H9 (cell line): ENCODE measurements around the gene AP1S3. TPM values are rescaled to one million over a fixed set of nuclear protein-coding genes. Genes with fewer than 3 reads are reported as not detected.

ENCODE experiments used
- DNase-seq: peaks from one replicate; pipeline ENCODE4 v3.0.0-alpha.2; 2017
- H2AFZ ChIP-seq: one replicate; pipeline ENCODE4 v1.6.1; 2013; ENCODE audit warnings: mild to moderate bottlenecking, low read length, control low read depth, moderate library complexity
- H2AK5ac ChIP-seq: 2 replicates; pipeline ENCODE4 v1.6.1; 2013; ENCODE audit warnings: low read length, control low read depth, mixed read lengths; ENCODE audit not compliant: insufficient read length
- H2BK120ac ChIP-seq: one replicate; pipeline ENCODE4 v1.6.1; 2013; ENCODE audit warnings: low read depth, mild to moderate bottlenecking, low read length, control low read depth, inconsistent platforms; ENCODE audit not compliant: poor library complexity, severe bottlenecking
- H2BK12ac ChIP-seq: 2 replicates; pipeline ENCODE4 v1.6.1; 2013; ENCODE audit warnings: low read length, control low read depth, mixed read lengths, low read depth; ENCODE audit not compliant: insufficient read length
- H2BK15ac ChIP-seq: 2 replicates; pipeline ENCODE4 v1.6.1; 2013; ENCODE audit warnings: low read depth, low read length, control low read depth
- H2BK20ac ChIP-seq: one replicate; pipeline ENCODE4 v1.6.1; 2013; ENCODE audit warnings: low read depth, mild to moderate bottlenecking, low read length, control low read depth, inconsistent platforms; ENCODE audit not compliant: poor library complexity, severe bottlenecking
- H2BK5ac ChIP-seq: 2 replicates; pipeline ENCODE4 v1.6.1; 2013; ENCODE audit warnings: low read length, control low read depth, mixed read lengths; ENCODE audit not compliant: insufficient read length
- H3K14ac ChIP-seq: 2 replicates; pipeline ENCODE4 v1.6.1; 2013; ENCODE audit warnings: low read length, control low read depth; ENCODE audit not compliant: insufficient read depth
- H3K18ac ChIP-seq: 2 replicates; pipeline ENCODE4 v1.6.1; 2013; ENCODE audit warnings: low read depth, mild to moderate bottlenecking, mixed read lengths, low read length, control low read depth; ENCODE audit not compliant: insufficient read length
- H3K23ac ChIP-seq: 2 replicates; pipeline ENCODE4 v1.6.1; 2013; ENCODE audit warnings: low read length, control low read depth, mixed read lengths, low read depth; ENCODE audit not compliant: insufficient read length
- H3K23me2 ChIP-seq: 2 replicates; pipeline ENCODE4 v1.6.1; 2013; ENCODE audit warnings: low read depth, mild to moderate bottlenecking, mixed read lengths, low read length, control low read depth; ENCODE audit not compliant: insufficient read length, poor library complexity, severe bottlenecking
- H3K27ac ChIP-seq: 2 replicates; pipeline ENCODE4 v1.5.1; 2013; ENCODE audit warnings: low read length, control low read depth, mixed read lengths, low read depth; ENCODE audit not compliant: insufficient read length
- H3K27me3 ChIP-seq: 2 replicates; pipeline ENCODE4 v1.6.1; 2013; ENCODE audit warnings: low read length, control low read depth, inconsistent platforms; ENCODE audit not compliant: insufficient read depth
- H3K4ac ChIP-seq: 2 replicates; pipeline ENCODE4 v1.6.1; 2013; ENCODE audit warnings: low read depth, mild to moderate bottlenecking, control low read depth, inconsistent platforms, low read length, moderate library complexity
- H3K4me1 ChIP-seq: 2 replicates; pipeline ENCODE4 v1.6.1; 2013; ENCODE audit warnings: low read length, control low read depth, inconsistent platforms; ENCODE audit not compliant: insufficient read depth
- H3K4me2 ChIP-seq: 2 replicates; pipeline ENCODE4 v1.6.1; 2013; ENCODE audit warnings: low read length, control low read depth, mixed read lengths; ENCODE audit not compliant: insufficient read length, insufficient read depth
- H3K56ac ChIP-seq: 2 replicates; pipeline ENCODE4 v1.6.1; 2013; ENCODE audit warnings: low read depth, mild to moderate bottlenecking, mixed read lengths, low read length, control low read depth; ENCODE audit not compliant: insufficient read length
- H3K79me1 ChIP-seq: 2 replicates; pipeline ENCODE4 v1.6.1; 2013; ENCODE audit warnings: low read depth, mild to moderate bottlenecking, moderate library complexity, low read length, control low read depth, inconsistent platforms; ENCODE audit not compliant: insufficient read depth, poor library complexity, severe bottlenecking
- H3K79me2 ChIP-seq: 2 replicates; pipeline ENCODE4 v1.6.1; 2013; ENCODE audit warnings: low read length, control low read depth, inconsistent platforms; ENCODE audit not compliant: insufficient read depth
- H3K9ac ChIP-seq: 2 replicates; pipeline ENCODE4 v1.6.1; 2013; ENCODE audit warnings: low read length, control low read depth, mixed read lengths; ENCODE audit not compliant: insufficient read length; ENCODE audit errors: extremely low read depth
- H3K9me3 ChIP-seq: one replicate; pipeline ENCODE4 v1.6.1; 2013; ENCODE audit warnings: low read depth, low read length, inconsistent platforms; ENCODE audit not compliant: control insufficient read depth
- H3T11ph ChIP-seq: one replicate; pipeline ENCODE4 v1.6.1; 2013; ENCODE audit warnings: mild to moderate bottlenecking, low read length, control low read depth, inconsistent platforms
- H4K20me1 ChIP-seq: one replicate; pipeline ENCODE4 v1.6.1; 2013; ENCODE audit not compliant: control insufficient read depth, insufficient read length, insufficient read depth
- H4K5ac ChIP-seq: 2 replicates; pipeline ENCODE4 v1.6.1; 2013; ENCODE audit warnings: low read depth, mild to moderate bottlenecking, mixed read lengths, low read length, control low read depth; ENCODE audit not compliant: insufficient read length
- H4K8ac ChIP-seq: replicated peaks from 2 replicates; pipeline ENCODE4 v1.6.1; 2013; ENCODE audit warnings: low read length, control low read depth, mixed read lengths, low read depth; ENCODE audit not compliant: insufficient read length
- H4K91ac ChIP-seq: 2 replicates; pipeline ENCODE4 v1.6.1; 2013; ENCODE audit warnings: low read depth, mild to moderate bottlenecking, moderate library complexity, mixed read lengths, low read length, control low read depth; ENCODE audit not compliant: insufficient read length
- H3K27ac Mint-ChIP-seq, 3 experiments: 2 replicates in 2 of 3; 3 replicates in 1 of 3; pipeline ENCODE4 v1.8.0; 2020 to 2021; ENCODE audit warnings: mixed read lengths in 3 of 3, mild to moderate bottlenecking in 1 of 3, moderate library complexity in 1 of 3
- H3K27me3 Mint-ChIP-seq: 2 replicates; pipeline ENCODE4 v1.8.0; 2021; ENCODE audit warnings: low read depth, mild to moderate bottlenecking, moderate library complexity, mixed read lengths
- H3K36me3 Mint-ChIP-seq, 3 experiments: 2 replicates in 2 of 3; 3 replicates in 1 of 3; pipeline ENCODE4 v1.8.0; 2020 to 2021; ENCODE audit warnings: low read depth in 3 of 3, mixed read lengths in 3 of 3; ENCODE audit not compliant: insufficient read depth in 1 of 3
- H3K4me1 Mint-ChIP-seq, 2 experiments: 2 replicates each; pipeline ENCODE4 v1.8.0; 2020; ENCODE audit warnings: mixed read lengths in 2 of 2
- H3K4me3 Mint-ChIP-seq, 2 experiments: 2 replicates in 1 of 2; 3 replicates in 1 of 2; pipeline ENCODE4 v1.8.0; 2020 to 2021; ENCODE audit warnings: mild to moderate bottlenecking in 2 of 2, mixed read lengths in 2 of 2, moderate library complexity in 1 of 2
- H3K9me3 Mint-ChIP-seq, 2 experiments: 2 replicates in 1 of 2; 3 replicates in 1 of 2; pipeline ENCODE4 v1.8.0; 2020; ENCODE audit warnings: mild to moderate bottlenecking in 2 of 2, mixed read lengths in 2 of 2, moderate library complexity in 1 of 2
- WGBS: extraction: QIAGEN DNeasy Blood & Tissue Kit; methylation state at CpG from one replicate; pipeline ENCODE4 v1.1.7; 2013; ENCODE audit warnings: missing lambda C conversion rate, low lambda C conversion rate, mixed read lengths; ENCODE audit not compliant: insufficient read length; ENCODE audit errors: extremely low coverage; 5-methylcytosine and 5-hydroxymethylcytosine counted together
- total RNA-seq: library from RNA; stranded (reverse); gene quantifications from 2 replicates; pipeline ENCODE4 v1.2.1, GENCODE V29; 2021
- TF ChIP-seq, protein P1 (sequence below): fragments of 200-600 bp; sonication (generic); conservative IDR thresholded peaks from 3 replicates; pipeline ENCODE4 v1.8.0; 2021; ENCODE audit warnings: antibody characterized with exemption, mild to moderate bottlenecking

The AP1S3 gene
- total RNA-seq, 1 experiment from 2014 or later = 8.7 TPM

- Histone ChIP-seq H3K79me2 (no peaks in the 10 kb centered on the region), H3K27ac (no peak overlapping the region), H3T11ph (no peak overlapping the region), H3K27me3 (no peaks in the 10 kb centered on the region), H3K18ac (no peak overlapping the region), H3K9ac (no peak overlapping the region), H3K14ac (no peak overlapping the region), H3K9me3 (no peaks in the 10 kb centered on the region), H4K91ac (no peak overlapping the region), H2BK15ac (no peak overlapping the region), H3K4me2 (no peak overlapping the region), H4K8ac (no peak overlapping the region), H3K23ac (no peak overlapping the region), H3K79me1 (no peaks in the 10 kb centered on the region), H3K4ac (no peak overlapping the region), H4K20me1 (no peaks in the 10 kb centered on the region), H4K5ac (no peak overlapping the region), H2BK5ac (no peak overlapping the region), H2AFZ (no peak overlapping the region), H2AK5ac (no peak overlapping the region), H2BK20ac (no peak overlapping the region), H3K56ac (no peak overlapping the region), H2BK12ac (no peak overlapping the region), H3K23me2 (no peaks in the 10 kb centered on the region), H3K4me1 (no peaks in the 10 kb centered on the region), H2BK120ac (no peak overlapping the region)
- H3K27me3 Mint-ChIP-seq = no peaks in the 10 kb centered on the region
- H3K27ac Mint-ChIP-seq = peak overlapping the region in 2 of 3 experiments; percentile 31 to 37; a peak in 3 of 7 replicates
- H3K9me3 Mint-ChIP-seq = no peaks in the 10 kb centered on the region; a peak in 2 of 5 replicates
- TF ChIP-seq, protein P1, sequence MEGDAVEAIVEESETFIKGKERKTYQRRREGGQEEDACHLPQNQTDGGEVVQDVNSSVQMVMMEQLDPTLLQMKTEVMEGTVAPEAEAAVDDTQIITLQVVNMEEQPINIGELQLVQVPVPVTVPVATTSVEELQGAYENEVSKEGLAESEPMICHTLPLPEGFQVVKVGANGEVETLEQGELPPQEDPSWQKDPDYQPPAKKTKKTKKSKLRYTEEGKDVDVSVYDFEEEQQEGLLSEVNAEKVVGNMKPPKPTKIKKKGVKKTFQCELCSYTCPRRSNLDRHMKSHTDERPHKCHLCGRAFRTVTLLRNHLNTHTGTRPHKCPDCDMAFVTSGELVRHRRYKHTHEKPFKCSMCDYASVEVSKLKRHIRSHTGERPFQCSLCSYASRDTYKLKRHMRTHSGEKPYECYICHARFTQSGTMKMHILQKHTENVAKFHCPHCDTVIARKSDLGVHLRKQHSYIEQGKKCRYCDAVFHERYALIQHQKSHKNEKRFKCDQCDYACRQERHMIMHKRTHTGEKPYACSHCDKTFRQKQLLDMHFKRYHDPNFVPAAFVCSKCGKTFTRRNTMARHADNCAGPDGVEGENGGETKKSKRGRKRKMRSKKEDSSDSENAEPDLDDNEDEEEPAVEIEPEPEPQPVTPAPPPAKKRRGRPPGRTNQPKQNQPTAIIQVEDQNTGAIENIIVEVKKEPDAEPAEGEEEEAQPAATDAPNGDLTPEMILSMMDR = no peak
- no peaks in the 10 kb centered on the region for H3K4me1 Mint-ChIP-seq
- H3K4me3 Mint-ChIP-seq = no peak overlapping the region
- no peak for DNase-seq
- WGBS = no CpG with 5 or more reads among the region's 2 CpGs
- peaks cover 28 to 64% (median 52%) of the 10 kb centered on the region in 3 experiments for H3K36me3 Mint-ChIP-seq
Observed at GRCh38 chr2:223886726-223887125, 49.3 kb upstream of the AP1S3 start.
